ENCODE results near the gene CIART.

DNA sequence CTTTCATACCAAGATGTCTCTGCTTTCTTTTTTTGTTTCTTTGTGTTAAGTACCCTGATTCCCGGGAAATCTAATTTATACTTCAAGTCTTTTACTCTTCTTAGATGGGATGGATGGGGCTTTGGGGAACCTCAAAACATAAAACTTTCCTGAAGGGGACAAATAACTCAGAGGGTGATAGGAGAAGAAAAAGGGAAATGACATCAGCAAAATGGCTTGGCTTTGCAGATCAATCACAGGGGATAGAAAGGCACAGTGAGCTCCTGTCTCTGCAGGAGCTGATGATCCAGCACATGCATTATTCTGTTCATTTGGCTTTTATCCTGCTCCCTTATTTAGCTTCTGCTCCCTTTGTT is 26.2 kb upstream of the CIART start:
- TF ChIP-seq CTCF (IDR thresholded peaks at IDR 0.05) (no peak), POLR2A (IDR thresholded peaks at IDR 0.05) (no peak)
